ENCODE results near the gene SGCD.

The SGCD gene

DNA sequence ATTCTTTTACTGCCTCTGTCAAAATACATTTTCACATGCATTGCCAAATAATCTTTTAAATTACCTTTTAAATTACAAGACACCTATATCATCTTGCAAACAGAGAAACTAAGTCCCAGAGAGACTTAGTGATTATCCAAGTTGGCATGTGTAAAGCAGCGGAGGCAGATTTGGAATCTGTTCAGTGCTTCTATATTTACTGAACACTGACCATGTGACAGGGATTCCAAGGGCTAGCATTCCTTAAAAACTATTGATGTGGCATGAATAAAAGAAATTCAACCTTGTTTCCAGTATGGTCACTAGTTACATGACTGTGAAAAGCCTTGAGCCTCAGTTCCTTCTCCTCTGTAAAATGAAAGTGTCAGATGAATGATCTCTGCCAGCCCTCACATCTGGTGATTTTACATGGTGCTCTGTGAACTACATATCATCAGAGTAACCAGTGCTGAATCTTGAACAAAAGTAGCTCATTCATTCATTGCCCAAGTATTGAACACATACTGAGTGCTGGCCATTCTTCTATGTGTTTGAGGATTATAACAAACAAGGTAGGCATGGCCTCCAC lies 451.3 kb downstream of the SGCD start:
- no peak for DNase-seq (ENCODE audit: low spot score)
- in situ Hi-C loops (cut with MboI; ENCODE audit: low pct_unique_long_range_greater_than_20kb, low sequenced_read_pairs, unreplicated experiment): no loop called here
- TF ChIP-seq, protein P1, sequence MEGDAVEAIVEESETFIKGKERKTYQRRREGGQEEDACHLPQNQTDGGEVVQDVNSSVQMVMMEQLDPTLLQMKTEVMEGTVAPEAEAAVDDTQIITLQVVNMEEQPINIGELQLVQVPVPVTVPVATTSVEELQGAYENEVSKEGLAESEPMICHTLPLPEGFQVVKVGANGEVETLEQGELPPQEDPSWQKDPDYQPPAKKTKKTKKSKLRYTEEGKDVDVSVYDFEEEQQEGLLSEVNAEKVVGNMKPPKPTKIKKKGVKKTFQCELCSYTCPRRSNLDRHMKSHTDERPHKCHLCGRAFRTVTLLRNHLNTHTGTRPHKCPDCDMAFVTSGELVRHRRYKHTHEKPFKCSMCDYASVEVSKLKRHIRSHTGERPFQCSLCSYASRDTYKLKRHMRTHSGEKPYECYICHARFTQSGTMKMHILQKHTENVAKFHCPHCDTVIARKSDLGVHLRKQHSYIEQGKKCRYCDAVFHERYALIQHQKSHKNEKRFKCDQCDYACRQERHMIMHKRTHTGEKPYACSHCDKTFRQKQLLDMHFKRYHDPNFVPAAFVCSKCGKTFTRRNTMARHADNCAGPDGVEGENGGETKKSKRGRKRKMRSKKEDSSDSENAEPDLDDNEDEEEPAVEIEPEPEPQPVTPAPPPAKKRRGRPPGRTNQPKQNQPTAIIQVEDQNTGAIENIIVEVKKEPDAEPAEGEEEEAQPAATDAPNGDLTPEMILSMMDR (IDR thresholded peaks at IDR 0.05; ENCODE audit: extremely low read depth, insufficient read depth, missing control alignments): no peak

DNA sequence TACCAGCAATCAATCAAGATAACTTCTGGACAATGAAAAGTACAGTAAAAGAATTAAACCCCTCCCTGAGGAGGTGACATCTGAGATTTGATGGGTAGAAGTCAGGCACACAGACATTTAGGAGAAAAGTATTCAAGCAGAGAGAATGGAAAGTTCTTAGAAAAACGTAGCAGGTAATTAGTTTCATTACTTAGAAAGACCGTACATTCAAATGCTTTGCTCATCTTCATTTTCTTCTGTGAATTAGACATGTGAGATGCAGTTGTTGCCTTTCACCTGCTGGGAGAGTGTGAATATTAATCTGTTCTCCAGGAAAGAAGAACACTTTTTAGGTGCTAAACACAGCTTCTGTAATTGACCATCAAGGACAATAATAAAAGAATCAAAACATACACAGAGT lies 451.8 kb downstream of the SGCD start:
- in situ Hi-C loops (cut with MboI; ENCODE audit: low pct_unique_long_range_greater_than_20kb, low sequenced_read_pairs, unreplicated experiment): no loop called here
- no peak for DNase-seq (ENCODE audit: low spot score)
- TF ChIP-seq, protein P1 (IDR thresholded peaks at IDR 0.05; ENCODE audit: extremely low read depth, insufficient read depth, missing control alignments): no peak

DNA sequence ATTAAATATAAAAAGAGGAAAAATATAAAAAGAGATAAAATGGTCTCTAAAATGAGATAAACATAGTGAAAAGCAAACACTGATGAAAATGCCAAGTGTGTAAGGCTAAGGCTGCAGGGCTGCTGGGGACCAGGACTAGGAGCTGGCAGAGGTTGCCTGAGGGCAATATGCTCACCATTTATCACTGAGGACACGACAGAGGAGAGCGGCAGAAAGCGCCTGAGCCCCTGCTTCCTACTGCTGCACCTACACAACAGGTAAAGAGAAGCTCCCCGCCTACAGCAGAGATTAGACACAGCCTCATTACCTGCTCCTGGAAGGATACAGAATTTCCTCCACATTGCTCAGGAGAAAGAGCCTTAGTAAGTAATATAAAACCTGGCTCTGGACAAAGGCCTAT lies 452.5 kb downstream of the SGCD start:
- no peak for DNase-seq (ENCODE audit: low spot score)
- TF ChIP-seq, protein P1 (IDR thresholded peaks at IDR 0.05; ENCODE audit: extremely low read depth, insufficient read depth, missing control alignments): no peak
- in situ Hi-C loops (cut with MboI; ENCODE audit: low pct_unique_long_range_greater_than_20kb, low sequenced_read_pairs, unreplicated experiment): no loop called here

DNA sequence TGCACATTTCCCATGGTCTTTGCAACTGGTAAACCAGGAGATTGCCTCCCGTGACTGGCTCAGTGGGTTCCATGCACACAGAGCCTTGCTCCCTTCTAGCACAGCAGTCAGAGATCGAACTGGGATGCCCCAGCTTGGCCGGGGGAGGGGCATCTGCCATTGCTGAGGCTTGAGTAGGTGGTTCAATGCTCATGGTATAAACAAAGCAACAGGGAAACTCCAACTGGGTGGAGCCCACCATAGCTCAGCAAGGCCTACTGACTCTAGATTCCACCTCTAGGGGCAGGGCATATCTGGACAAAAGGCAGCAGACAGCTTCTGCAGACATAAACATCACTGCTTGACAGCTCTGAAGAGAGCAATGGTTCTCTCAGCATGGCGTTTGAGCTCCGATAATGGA lies 456.1 kb downstream of the SGCD start:
- DNase-seq (ENCODE audit: low spot score): no peak
- in situ Hi-C loops (cut with MboI; ENCODE audit: low pct_unique_long_range_greater_than_20kb, low sequenced_read_pairs, unreplicated experiment): no loop called here
- TF ChIP-seq, protein P1 (IDR thresholded peaks at IDR 0.05; ENCODE audit: extremely low read depth, insufficient read depth, missing control alignments): no peak

DNA sequence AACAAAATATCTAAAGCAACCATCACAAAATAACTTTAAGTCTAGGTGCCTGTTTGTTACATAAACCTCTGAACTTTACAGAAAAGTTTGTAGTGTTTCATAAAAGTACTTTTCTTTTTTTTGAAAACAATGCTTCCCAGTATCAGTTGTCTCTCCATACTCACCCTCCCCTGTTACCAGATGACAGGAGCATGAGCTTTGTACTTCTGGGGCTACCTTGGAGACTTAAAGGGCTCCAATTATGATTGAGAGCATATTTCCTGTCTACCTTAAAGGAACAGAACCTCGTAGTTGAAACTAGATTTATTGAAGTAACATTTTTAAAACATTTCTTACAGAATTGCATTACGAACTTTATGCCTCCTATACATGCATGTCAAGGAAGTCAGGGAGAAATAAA lies 467.7 kb downstream of the SGCD start:
- TF ChIP-seq, protein P1 (IDR thresholded peaks at IDR 0.05; ENCODE audit: extremely low read depth, insufficient read depth, missing control alignments): no peak
- no peak for DNase-seq (ENCODE audit: low spot score)
- in situ Hi-C loops (cut with MboI; ENCODE audit: low pct_unique_long_range_greater_than_20kb, low sequenced_read_pairs, unreplicated experiment): no loop called here

DNA sequence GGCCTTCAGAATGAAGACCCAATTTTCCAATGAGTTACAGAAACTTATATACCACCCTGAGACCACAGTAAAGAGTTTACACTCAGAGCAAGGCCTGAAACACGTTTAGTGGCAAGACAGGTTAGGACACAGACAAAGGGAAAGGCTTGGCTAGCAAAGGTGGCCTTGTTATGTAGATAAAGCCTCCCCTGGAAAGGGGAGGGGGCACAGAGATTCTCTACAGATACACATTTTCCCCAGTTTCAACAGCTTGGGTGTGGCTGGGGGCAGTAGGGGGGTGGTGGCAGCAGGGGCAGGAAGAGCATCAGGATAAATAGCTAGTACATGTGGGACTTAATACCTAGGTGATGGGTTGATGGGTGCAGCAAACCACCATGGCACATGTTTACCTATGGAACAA lies 471.2 kb downstream of the SGCD start:
- in situ Hi-C loops (cut with MboI; ENCODE audit: low pct_unique_long_range_greater_than_20kb, low sequenced_read_pairs, unreplicated experiment): no loop called here
- TF ChIP-seq, protein P1 (IDR thresholded peaks at IDR 0.05; ENCODE audit: extremely low read depth, insufficient read depth, missing control alignments): no peak
- no peak for DNase-seq (ENCODE audit: low spot score)

DNA sequence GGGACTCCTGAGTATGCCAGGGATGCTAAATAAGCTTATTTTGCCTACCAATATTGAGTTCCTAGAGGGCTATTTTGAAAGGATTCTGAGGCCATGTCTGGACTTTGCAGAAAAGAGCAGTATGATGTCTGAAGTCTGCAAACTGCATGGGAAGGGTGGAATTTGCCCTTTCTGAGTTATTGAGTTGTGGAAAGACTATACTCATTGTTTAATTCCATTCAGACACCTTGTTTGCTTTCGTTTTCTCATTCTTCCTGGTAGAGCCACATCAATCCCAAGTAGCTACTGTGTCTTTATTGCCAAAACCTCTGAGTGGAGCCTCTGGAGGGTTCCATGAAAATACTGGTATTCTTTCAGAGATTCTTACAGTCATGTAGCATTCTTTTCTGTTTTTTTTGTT lies 472.2 kb downstream of the SGCD start:
- in situ Hi-C loops (cut with MboI; ENCODE audit: low pct_unique_long_range_greater_than_20kb, low sequenced_read_pairs, unreplicated experiment): no loop called here
- TF ChIP-seq, protein P1 (IDR thresholded peaks at IDR 0.05; ENCODE audit: extremely low read depth, insufficient read depth, missing control alignments): no peak
- no peak for DNase-seq (ENCODE audit: low spot score)
